HG03439 (cell line): ENCODE data around the gene ARHGDIG.

Experiments
- ATAC-seq: cut with Tn5 transposase; IDR thresholded peaks from one replicate; pipeline ENCODE4 v1.9.1; 2021; ENCODE audit warnings: mild to moderate bottlenecking, moderate library complexity; ENCODE audit not compliant: unreplicated experiment

Gene ARHGDIG

GRCh38 chr16:279531-279930 lies 860 bp upstream of the ARHGDIG start:
- no peak for ATAC-seq

GRCh38 chr16:280005-280460 lies 358 bp upstream of the ARHGDIG start:
- ATAC-seq, result no peak

GRCh38 chr16:280991-281659 lies 734 bp downstream of the ARHGDIG start:
- ATAC-seq, result no peak

GRCh38 chr16:281660-282255 lies 1.4 kb downstream of the ARHGDIG start:
- no peak for ATAC-seq

GRCh38 chr16:282491-282890 lies 2.1 kb downstream of the ARHGDIG start:
- ATAC-seq, result no peak

- ATAC-seq, result no peak
Measured at GRCh38 chr16:283033-283805, 2.8 kb downstream of the ARHGDIG start, which contains the start of gene PDIA2. Gene PDIA2, plus strand, starts transcription at chr16:283164. Its CDS starts 6 bp downstream, at chr16:283170.

- ATAC-seq, result no peak
Measured at GRCh38 chr16:284204-285120, 4.1 kb downstream of the ARHGDIG start.

- ATAC-seq, result no peak
Measured at GRCh38 chr16:285146-286055, 5.0 kb downstream of the ARHGDIG start.

- ATAC-seq, result no peak
Measured at GRCh38 chr16:286491-287297, 6.3 kb downstream of the ARHGDIG start.

GRCh38 chr16:287298-287811 lies 7.0 kb downstream of the ARHGDIG start:
- ATAC-seq, result no peak

- no peak for ATAC-seq
Measured at GRCh38 chr16:287981-288920, 7.9 kb downstream of the ARHGDIG start.

GRCh38 chr16:289395-289997 lies 9.1 kb downstream of the ARHGDIG start:
- ATAC-seq, result no peak

GRCh38 chr16:290015-290680 lies 9.8 kb downstream of the ARHGDIG start:
- ATAC-seq, result no peak

GRCh38 chr16:290681-291405 lies 10.5 kb downstream of the ARHGDIG start:
- ATAC-seq, result no peak

- no peak for ATAC-seq
Measured at GRCh38 chr16:291539-291938, 11.1 kb downstream of the ARHGDIG start.
